Uterus (tissue), 4 donors: ENCODE data around the gene APP. TPM values are rescaled to one million over a fixed set of nuclear protein-coding genes. Genes with fewer than 3 reads are reported as not detected.

ENCODE experiments used
- DNase-seq, 2 donors: peaks; one replicate each; pipeline ENCODE4 v3.0.0-alpha.2; 2019 to 2020
- H3K27ac ChIP-seq, 2 donors: fragments of 200-600 bp; sonication (generic); 1 replicate in 1 of 2; 2 replicates in 1 of 2; pipeline ENCODE4 v1.5.1; 2016 to 2018
- H3K27me3 ChIP-seq, 2 donors: fragments of 200-600 bp; sonication (generic); one replicate each; pipeline ENCODE4 v1.5.1; 2018 to 2019; ENCODE audit warnings: control low read depth in 1 of 2
- H3K36me3 ChIP-seq, 2 donors: fragments of 200-600 bp; sonication (generic); one replicate each; pipeline ENCODE4 v1.5.1; 2019; ENCODE audit warnings: control low read depth in 1 of 2
- H3K4me1 ChIP-seq, 2 donors: fragments of 200-600 bp; sonication (generic); one replicate each; pipeline ENCODE4 v1.5.1; 2018 to 2019; ENCODE audit warnings: control low read depth in 1 of 2
- H3K4me3 ChIP-seq, 2 donors: fragments of 200-600 bp; sonication (generic); 1 replicate in 1 of 2; 2 replicates in 1 of 2; pipeline ENCODE4 v1.5.1; 2018 to 2019; ENCODE audit warnings: mild to moderate bottlenecking in 1 of 2
- H3K9me3 ChIP-seq, 2 donors: fragments of 200-600 bp; sonication (generic); one replicate each; pipeline ENCODE4 v1.5.1; 2019; ENCODE audit warnings: control low read depth in 1 of 2
- POLR2A ChIP-seq, 2 donors: fragments of 450-650 bp; IDR thresholded peaks; one replicate each; pipeline ENCODE4 v1.6.1; 2016; ENCODE audit warnings: antibody characterized with exemption in 2 of 2, mild to moderate bottlenecking in 1 of 2, moderate library complexity in 1 of 2
- intact Hi-C: fragments of 100-400 bp; cut with DNase I; formaldehyde crosslinking; loops from one replicate; pipeline ENCODE4 v1.15.1; 2023; ENCODE audit warnings: low total_unique reads
- total RNA-seq, 4 donors: library from RNA; depleted of rRNA in 3 of 4; stranded (reverse); fragments of >200 nt in 3 of 4; gene quantifications; one replicate each; pipeline versions ENCODE4 v1.1.0 to v1.2.4, GENCODE V29; 2014 to 2023
- TF ChIP-seq, protein P1 (sequence below), 4 experiments: fragments of 200-600 bp in 2 of 4; fragments of 450-650 bp in 2 of 4; sonication (generic) in 2 of 4; IDR thresholded peaks; one replicate each; pipeline ENCODE4 v1.5.1; 2016 to 2019; ENCODE audit warnings: antibody characterized with exemption in 4 of 4, mild to moderate bottlenecking in 2 of 4, moderate library complexity in 1 of 4
- donor health status: DM: yes; HTN: yes; CAD: no.

The APP gene
- total RNA-seq, 4 donors from 2014 or later: 212 to 537 (median 430) TPM

DNA sequence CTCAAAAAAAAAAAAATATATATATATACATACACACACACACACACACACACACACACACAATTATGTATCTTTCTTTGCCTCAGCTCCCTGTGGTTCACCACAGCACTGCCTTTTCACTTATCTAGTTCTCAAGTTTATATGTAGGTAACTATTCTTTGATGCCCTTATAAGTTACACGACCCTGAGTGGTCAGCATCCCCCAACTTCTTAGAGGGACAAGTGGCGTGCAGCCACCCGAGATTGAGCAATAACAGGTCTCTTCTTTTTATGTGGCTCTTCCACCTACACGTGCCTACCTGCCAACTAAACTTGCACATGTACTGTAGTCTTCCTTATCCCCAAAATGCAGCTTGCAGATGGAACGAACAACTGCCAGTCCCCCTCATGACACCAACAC is 315.0 kb downstream of the APP start:
- Histone ChIP-seq H3K4me3 (no peak overlapping the region), H3K27me3 (no peaks in the 10 kb centered on the region), H3K9me3 (no peaks in the 10 kb centered on the region), H3K4me1 (no peaks in the 10 kb centered on the region), H3K36me3 (no peaks in the 10 kb centered on the region), H3K27ac (no peak overlapping the region)
- TF ChIP-seq, protein P1, sequence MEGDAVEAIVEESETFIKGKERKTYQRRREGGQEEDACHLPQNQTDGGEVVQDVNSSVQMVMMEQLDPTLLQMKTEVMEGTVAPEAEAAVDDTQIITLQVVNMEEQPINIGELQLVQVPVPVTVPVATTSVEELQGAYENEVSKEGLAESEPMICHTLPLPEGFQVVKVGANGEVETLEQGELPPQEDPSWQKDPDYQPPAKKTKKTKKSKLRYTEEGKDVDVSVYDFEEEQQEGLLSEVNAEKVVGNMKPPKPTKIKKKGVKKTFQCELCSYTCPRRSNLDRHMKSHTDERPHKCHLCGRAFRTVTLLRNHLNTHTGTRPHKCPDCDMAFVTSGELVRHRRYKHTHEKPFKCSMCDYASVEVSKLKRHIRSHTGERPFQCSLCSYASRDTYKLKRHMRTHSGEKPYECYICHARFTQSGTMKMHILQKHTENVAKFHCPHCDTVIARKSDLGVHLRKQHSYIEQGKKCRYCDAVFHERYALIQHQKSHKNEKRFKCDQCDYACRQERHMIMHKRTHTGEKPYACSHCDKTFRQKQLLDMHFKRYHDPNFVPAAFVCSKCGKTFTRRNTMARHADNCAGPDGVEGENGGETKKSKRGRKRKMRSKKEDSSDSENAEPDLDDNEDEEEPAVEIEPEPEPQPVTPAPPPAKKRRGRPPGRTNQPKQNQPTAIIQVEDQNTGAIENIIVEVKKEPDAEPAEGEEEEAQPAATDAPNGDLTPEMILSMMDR (IDR thresholded peaks at IDR 0.05): no peak
- no peak for TF ChIP-seq POLR2A (IDR thresholded peaks at IDR 0.05)
- no peak for DNase-seq
- intact Hi-C loops: no loop called here

DNA sequence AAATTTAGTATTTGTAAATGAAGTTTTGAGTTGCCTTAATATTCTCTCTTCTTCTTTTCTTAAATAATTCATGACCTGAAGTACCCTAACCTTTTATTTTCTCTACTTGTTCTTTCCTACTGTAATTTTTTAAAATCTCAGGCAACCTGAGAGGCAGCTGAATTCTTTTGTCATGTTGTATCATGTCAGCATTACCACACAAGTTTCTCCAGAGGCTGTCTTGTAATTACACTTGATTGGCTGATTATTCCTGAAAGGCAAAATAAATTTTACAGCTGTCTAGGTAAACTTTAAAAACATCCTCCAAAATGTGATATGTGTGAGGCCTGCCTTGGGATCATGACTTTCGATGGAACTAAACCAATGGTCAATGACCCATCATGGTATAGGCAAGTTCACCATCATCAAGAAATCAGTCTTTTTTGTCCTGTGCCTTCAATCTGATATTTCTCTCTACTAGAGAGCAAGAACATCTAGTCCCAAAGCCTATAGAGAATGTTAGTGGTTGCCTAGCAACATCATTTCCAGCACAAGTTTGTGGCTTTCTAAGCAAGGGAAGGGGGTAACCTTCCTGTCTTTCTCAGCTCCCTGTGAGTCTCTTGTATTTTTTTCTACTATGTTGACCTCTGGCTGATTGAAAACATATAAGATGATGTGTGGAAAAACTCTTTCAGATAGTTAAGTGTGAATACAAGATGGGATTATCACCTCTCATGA is 320.3 kb downstream of the APP start:
- no peaks in the 10 kb centered on the region for H3K9me3 ChIP-seq
- no peaks in the 10 kb centered on the region for H3K36me3 ChIP-seq
- TF ChIP-seq POLR2A (IDR thresholded peaks at IDR 0.05): no peak
- TF ChIP-seq, protein P1 (IDR thresholded peaks at IDR 0.05): no peak
- H3K4me3 ChIP-seq: no peak overlapping the region
- no peaks in the 10 kb centered on the region for H3K4me1 ChIP-seq
- no peak overlapping the region for H3K27ac ChIP-seq
- DNase-seq: no peak
- H3K27me3 ChIP-seq: no peaks in the 10 kb centered on the region
- intact Hi-C loops: no loop called here

DNA sequence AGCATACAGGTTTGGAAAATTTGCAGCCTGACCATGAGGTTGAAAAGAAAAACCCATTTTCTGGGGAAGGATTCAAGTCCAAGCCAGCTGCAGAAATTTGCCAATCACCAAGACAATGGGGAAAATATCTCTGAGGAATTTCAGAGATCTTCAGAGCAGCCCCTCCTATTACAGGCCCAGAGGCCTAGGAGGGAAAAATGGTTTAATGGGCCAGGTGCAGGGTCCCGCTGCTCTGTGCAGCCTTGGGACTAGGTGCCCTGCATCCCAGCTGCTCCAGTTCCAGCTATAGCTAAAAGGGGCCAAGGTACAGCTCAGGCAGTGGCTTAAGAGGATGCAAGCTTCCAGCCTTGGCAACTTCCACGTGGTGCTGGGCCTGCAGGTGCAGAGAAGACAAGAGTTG is 322.3 kb downstream of the APP start:
- Histone ChIP-seq H3K4me1 (no peaks in the 10 kb centered on the region), H3K4me3 (no peak overlapping the region), H3K9me3 (no peaks in the 10 kb centered on the region), H3K36me3 (no peaks in the 10 kb centered on the region), H3K27ac (no peak overlapping the region), H3K27me3 (no peaks in the 10 kb centered on the region)
- TF ChIP-seq, protein P1 (IDR thresholded peaks at IDR 0.05): no peak
- no peak for TF ChIP-seq POLR2A (IDR thresholded peaks at IDR 0.05)
- intact Hi-C loops: no loop called here
- no peak for DNase-seq

DNA sequence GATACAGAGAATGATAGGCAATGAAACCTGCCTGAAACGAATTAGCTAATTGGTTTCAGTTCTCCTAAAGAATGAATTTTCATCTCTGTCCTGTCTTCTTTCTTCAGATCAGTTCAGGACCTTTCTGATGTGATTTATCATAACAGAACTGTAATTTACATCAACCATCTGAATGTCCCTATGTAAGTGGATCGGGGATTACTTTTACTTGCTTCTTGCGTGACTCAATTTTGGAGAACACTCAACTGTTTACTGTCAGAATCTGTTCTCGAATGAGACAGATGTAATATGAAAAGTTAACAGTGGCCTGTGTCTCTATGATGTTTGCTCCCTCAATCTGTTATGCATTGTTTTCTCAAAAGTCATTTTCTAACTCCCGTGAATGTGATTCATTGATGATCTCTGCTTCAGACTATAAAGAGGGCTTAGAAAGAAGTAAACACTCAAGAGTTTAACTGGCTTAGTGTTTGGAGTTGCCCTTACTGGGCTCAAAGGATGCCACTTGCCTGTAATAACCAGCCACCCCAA is 324.8 kb downstream of the APP start:
- no peak overlapping the region for H3K4me3 ChIP-seq
- no peaks in the 10 kb centered on the region for H3K9me3 ChIP-seq
- H3K36me3 ChIP-seq: no peaks in the 10 kb centered on the region
- no peak for DNase-seq
- TF ChIP-seq, protein P1 (IDR thresholded peaks at IDR 0.05): no peak
- TF ChIP-seq POLR2A (IDR thresholded peaks at IDR 0.05): no peak
- no peaks in the 10 kb centered on the region for H3K27me3 ChIP-seq
- H3K27ac ChIP-seq: no peak overlapping the region
- H3K4me1 ChIP-seq: no peaks in the 10 kb centered on the region
- intact Hi-C loops: no loop called here

DNA sequence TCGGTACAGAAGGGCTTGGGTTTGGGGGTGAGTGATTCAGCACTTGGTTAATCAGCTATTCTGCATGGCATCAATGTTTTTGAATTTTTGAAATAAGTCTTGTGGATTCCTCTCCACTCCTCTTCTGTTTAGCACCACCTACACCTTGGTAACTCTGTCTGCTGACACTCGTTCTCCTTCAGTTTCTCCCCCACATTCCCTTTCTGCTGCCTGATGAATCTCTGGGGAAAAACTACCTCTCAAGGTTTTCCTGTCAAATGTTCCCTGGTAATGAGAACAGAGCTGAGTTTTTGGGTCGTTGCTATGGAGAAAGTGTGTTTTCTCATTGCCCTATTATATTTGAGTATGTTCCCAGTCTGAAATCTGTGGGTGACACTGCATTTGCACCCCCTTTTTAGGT is 327.6 kb downstream of the APP start:
- no peak for TF ChIP-seq POLR2A (IDR thresholded peaks at IDR 0.05)
- TF ChIP-seq, protein P1 (IDR thresholded peaks at IDR 0.05): no peak
- Histone ChIP-seq H3K27me3 (no peaks in the 10 kb centered on the region), H3K9me3 (no peaks in the 10 kb centered on the region), H3K27ac (no peak overlapping the region), H3K36me3 (no peaks in the 10 kb centered on the region), H3K4me3 (no peak overlapping the region), H3K4me1 (no peaks in the 10 kb centered on the region)
- no peak for DNase-seq
- intact Hi-C loops: no loop called here
